Central memory CD8-positive, alpha-beta T cell (primary cell): Measurements from ENCODE around the gene IGF1.
"Not testable (repeated sequence)": the region's sequence is repeated elsewhere in the genome, so short reads cannot be mapped to it uniquely, and the experiment has no call there.

Experiments
- ATAC-seq: fragments of 150-1000 bp; cut with Tn5 transposase; replicated peaks from 2 replicates; pipeline ENCODE4 v1.10.0; 2022; ENCODE audit warnings: mild to moderate bottlenecking, moderate FRiP score, moderate number of reproducible peaks; ENCODE audit not compliant: poor library complexity, severe bottlenecking; ENCODE audit errors: extremely low read depth
- DNase-seq, 2 donors: peaks; one replicate each; pipeline ENCODE4 v3.0.0; 2021; ENCODE audit warnings: low spot score in 2 of 2
- H3K27ac Mint-ChIP-seq: one replicate; pipeline ENCODE4 v1.8.0; 2022; ENCODE audit warnings: low read depth, mild to moderate bottlenecking, moderate library complexity, mixed read lengths
- H3K27me3 Mint-ChIP-seq: one replicate; pipeline ENCODE4 v1.8.0; 2022; ENCODE audit warnings: mixed read lengths
- H3K36me3 Mint-ChIP-seq: one replicate; pipeline ENCODE4 v1.8.0; 2022; ENCODE audit warnings: mild to moderate bottlenecking, moderate library complexity, mixed read lengths; ENCODE audit not compliant: insufficient read depth
- H3K4me1 Mint-ChIP-seq: one replicate; pipeline ENCODE4 v1.8.0; 2022; ENCODE audit warnings: mixed read lengths
- H3K4me3 Mint-ChIP-seq: one replicate; pipeline ENCODE4 v1.8.0; 2022; ENCODE audit warnings: mild to moderate bottlenecking, moderate library complexity, mixed read lengths
- H3K9me3 Mint-ChIP-seq: one replicate; pipeline ENCODE4 v1.8.0; 2022; ENCODE audit warnings: mixed read lengths

IGF1 gene

DNA sequence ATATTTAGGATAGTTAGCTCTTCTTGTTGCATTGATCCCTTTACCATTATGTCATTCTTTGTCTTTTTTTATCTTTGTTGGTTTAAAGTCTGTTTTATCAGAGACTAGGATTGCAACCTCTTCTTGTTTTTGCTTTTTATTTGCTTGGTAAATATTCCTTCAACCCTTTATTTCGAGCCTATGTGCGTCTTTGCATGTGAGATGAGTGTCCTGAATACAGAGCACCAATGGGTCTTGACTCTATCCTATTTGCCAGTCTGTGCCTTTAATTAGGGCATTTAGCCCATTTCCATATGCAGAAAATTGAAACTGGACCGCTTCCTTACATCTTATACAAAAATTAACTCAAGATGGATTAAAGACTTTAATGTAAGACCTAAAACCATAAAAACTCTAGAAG, 32.9 kb downstream of the IGF1 start:
- H3K4me3 Mint-ChIP-seq, H3K27ac Mint-ChIP-seq, ATAC-seq, H3K4me1 Mint-ChIP-seq, H3K9me3 Mint-ChIP-seq, DNase-seq, H3K36me3 Mint-ChIP-seq: not testable (repeated sequence)
- H3K27me3 Mint-ChIP-seq, result peaks cover 25% of the 10 kb centered on the region

DNA sequence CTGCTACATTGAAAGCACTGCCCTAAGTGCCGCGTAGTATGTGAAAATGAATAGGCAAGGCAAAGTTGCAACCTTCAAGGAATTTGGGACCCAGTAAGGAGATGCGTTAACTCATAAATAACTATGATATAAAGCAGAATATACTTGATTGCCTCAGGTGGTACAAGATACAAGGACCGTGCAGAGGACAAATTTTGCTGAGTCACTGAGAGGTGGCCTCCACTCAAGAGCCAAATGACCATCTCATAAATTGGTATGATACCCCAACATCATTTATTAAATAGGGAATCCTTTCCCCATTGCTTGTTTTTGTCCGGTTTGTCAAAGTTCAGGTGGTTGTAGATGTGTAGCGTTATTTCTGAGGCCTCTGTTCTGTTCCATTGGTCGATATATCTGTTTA, 35.7 kb downstream of the IGF1 start:
- Mint-ChIP-seq H3K9me3 (no peaks in the 10 kb centered on the region), H3K36me3 (peaks cover 2% of the 10 kb centered on the region), H3K4me1 (no peaks in the 10 kb centered on the region), H3K4me3 (no peak overlapping the region), H3K27me3 (peaks cover 43% of the 10 kb centered on the region), H3K27ac (no peak overlapping the region)
- DNase-seq, result no peak
- ATAC-seq, result no peak

DNA sequence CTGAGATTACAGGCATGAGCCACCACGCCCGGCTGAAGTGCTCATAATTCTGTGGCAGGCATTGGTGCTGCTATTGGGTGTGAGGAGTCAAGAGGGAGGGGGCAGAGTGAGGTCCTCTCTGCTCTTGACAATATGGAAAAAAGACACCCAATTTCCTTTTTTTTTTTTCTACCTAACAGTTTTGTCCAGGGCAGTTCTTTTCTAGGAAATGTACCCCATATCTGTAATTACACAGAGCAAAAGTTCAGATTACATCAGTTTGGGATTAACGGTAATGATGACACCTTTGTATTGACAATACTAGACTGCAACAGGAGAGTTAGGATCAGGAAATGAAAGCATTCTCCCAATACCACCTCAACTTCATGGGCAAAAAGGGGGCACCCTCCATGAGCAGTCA, 36.3 kb downstream of the IGF1 start:
- Mint-ChIP-seq H3K9me3 (no peaks in the 10 kb centered on the region), H3K4me3 (no peak overlapping the region), H3K36me3 (peaks cover 2% of the 10 kb centered on the region), H3K27ac (no peak overlapping the region), H3K27me3 (peaks cover 49% of the 10 kb centered on the region), H3K4me1 (no peaks in the 10 kb centered on the region)
- no peak for DNase-seq
- no peak for ATAC-seq

DNA sequence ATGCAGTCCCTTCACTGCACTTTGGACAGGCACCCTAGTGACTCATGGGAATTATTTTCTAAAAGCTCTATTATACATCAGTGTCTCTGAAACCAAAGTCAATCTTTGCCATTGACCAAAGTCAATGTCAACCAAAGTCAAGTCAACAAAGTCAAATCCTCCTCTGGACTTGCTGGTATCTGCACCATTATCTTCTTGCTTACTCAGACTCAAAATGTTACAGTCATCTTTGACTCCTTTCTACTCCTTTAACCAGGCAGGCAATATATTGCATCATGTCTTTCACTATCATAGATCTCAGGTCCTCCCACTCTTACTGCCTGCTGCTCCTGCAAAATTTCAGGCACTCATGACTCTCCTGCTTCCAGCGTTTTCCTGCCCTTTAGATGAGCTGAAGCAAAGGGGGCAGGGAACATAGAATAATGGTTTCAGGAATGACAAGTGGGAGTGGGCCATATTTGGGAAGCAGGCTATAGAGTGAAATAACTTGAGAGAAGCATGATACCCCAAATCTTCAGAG, 39.2 kb downstream of the IGF1 start:
- no peaks in the 10 kb centered on the region for H3K9me3 Mint-ChIP-seq
- H3K27ac Mint-ChIP-seq, result no peak overlapping the region
- no peak overlapping the region for H3K4me3 Mint-ChIP-seq
- ATAC-seq (no peak), DNase-seq (no peak)
- H3K27me3 Mint-ChIP-seq, result peaks cover 37% of the 10 kb centered on the region
- H3K4me1 Mint-ChIP-seq, result no peaks in the 10 kb centered on the region
- H3K36me3 Mint-ChIP-seq, result peaks cover 2% of the 10 kb centered on the region

DNA sequence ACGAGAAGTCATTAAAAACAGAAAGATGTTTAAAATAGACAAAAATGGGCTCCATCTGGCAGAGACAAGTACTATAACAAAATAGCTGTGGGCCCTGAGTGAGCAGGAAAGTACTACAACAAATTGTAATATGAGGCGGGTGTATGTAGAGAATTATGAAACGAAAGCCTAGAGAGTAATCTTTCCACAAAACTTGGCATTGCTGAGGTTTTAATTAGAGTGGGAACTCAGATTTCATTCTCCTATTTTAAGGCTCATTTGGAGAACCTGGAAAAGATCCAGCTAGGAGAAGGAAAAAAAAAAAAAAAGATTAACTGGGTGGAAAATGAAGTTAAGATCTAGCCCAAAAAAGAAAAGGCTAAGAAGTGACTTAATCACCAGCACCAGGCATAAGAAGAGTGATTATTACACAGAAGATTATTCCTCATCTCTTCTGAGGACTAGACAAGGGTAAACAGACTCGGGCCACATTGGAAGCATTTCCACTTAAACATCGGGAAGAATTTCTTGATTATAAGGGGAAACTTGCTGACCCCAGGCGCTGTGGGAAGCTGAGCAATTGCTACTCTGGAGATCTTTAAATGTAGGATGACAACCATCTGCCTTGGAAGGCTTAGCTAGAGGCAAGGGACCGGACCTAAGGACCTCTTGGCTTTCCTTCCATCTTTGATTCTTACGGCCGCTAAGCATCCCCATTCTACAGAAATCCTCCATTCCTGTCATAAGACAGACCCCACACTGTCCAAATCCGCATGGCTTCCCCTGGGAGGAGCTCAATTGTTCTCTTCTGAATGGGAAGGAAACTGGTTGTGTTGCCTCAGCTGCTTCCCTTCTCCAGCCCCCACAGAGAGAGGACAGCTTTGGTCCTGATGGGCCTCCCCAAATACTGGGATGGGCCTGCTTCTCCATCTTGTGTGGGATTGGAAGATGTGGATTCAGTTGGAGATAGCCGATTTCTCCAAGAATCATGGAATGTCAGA, 40.6 kb downstream of the IGF1 start:
- H3K9me3 Mint-ChIP-seq, result no peaks in the 10 kb centered on the region
- H3K36me3 Mint-ChIP-seq, result peaks cover 2% of the 10 kb centered on the region
- H3K4me3 Mint-ChIP-seq, result no peak overlapping the region
- H3K27ac Mint-ChIP-seq, result no peak overlapping the region
- peaks cover 29% of the 10 kb centered on the region for H3K27me3 Mint-ChIP-seq
- DNase-seq, result no peak
- no peak for ATAC-seq
- no peaks in the 10 kb centered on the region for H3K4me1 Mint-ChIP-seq

DNA sequence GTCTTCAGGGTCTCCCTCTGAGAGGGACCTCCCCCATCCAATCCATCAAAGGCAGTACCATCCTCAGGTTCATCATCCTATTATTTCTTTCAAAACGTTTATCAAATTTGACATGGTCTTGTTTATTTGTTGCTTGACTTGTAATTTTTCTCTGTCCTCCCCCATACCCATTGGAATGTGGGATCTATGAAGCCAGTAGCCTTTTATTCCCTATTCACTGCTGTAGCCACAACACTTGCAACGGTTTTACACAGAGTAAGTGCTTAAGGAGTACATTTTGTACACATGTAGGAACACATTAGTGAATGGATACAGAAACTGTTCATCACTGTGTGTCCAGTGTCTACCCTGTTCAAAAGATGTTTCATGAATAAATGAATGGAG, 41.5 kb downstream of the IGF1 start:
- no peak for DNase-seq
- peaks cover 2% of the 10 kb centered on the region for H3K36me3 Mint-ChIP-seq
- H3K27ac Mint-ChIP-seq, result no peak overlapping the region
- H3K4me1 Mint-ChIP-seq, result no peaks in the 10 kb centered on the region
- no peak overlapping the region for H3K4me3 Mint-ChIP-seq
- ATAC-seq, result no peak
- peaks cover 29% of the 10 kb centered on the region for H3K27me3 Mint-ChIP-seq
- no peaks in the 10 kb centered on the region for H3K9me3 Mint-ChIP-seq

DNA sequence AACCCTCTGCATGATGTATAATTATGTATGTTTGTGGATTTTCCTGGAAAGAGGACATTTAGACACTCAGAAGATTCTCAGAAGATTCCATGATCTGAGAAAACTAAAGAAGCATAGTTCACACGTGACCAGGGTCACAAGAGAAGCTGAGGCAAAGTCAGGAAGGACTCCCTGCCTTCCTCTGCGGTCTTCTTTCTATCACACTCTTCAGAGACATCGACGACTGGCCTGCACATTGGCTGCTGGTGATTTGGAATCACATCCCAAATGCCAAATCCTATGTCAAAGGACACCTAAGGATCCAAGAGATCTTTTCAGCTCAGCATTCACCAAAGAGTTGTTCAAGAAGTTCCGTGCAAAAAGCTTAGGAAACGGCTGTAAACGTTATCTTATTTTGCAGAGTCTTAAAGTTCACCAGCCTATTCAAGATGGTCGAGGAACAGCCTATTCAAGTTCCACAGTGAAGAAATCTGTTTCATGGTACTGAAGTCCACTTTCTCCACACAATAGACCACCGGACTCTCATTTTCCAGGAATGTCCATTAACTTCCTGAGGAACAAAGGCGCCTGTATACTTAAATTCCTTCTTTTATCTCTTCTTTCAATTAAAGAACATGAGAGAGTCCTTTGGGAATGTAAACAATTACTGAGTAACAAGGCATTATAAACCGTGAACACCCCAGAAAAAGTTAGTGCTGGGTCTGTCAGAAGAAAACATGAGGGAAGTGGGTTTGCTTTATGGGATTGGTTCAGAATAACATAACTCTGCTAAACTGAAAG, 42.1 kb downstream of the IGF1 start:
- Mint-ChIP-seq H3K27me3 (peaks cover 29% of the 10 kb centered on the region), H3K9me3 (no peaks in the 10 kb centered on the region), H3K4me3 (no peak overlapping the region), H3K4me1 (no peaks in the 10 kb centered on the region), H3K27ac (no peak overlapping the region), H3K36me3 (peaks cover 2% of the 10 kb centered on the region)
- ATAC-seq (no peak), DNase-seq (no peak)

DNA sequence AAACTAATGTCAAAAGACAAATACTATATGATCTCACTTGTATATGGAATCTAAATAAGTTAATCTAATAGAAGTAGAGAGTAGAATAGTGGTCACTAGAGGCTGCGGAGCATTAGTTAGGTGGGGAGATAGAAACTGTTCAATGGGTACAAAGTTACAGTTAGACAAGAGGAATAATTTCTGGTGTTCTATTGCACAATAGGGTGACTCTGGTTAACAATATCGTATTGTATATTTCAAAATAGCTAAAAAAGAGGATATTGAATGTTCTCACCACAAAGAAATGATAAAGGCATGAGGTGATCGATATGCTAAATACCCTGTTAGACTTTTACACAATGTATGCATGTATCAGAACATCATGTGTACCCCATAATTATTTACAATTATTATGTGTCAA, 42.9 kb downstream of the IGF1 start:
- H3K36me3 Mint-ChIP-seq, result peaks cover 2% of the 10 kb centered on the region
- H3K4me3 Mint-ChIP-seq, result no peak overlapping the region
- ATAC-seq (no peak), DNase-seq (no peak)
- no peaks in the 10 kb centered on the region for H3K9me3 Mint-ChIP-seq
- no peaks in the 10 kb centered on the region for H3K4me1 Mint-ChIP-seq
- H3K27ac Mint-ChIP-seq, result no peak overlapping the region
- H3K27me3 Mint-ChIP-seq, result peaks cover 29% of the 10 kb centered on the region

DNA sequence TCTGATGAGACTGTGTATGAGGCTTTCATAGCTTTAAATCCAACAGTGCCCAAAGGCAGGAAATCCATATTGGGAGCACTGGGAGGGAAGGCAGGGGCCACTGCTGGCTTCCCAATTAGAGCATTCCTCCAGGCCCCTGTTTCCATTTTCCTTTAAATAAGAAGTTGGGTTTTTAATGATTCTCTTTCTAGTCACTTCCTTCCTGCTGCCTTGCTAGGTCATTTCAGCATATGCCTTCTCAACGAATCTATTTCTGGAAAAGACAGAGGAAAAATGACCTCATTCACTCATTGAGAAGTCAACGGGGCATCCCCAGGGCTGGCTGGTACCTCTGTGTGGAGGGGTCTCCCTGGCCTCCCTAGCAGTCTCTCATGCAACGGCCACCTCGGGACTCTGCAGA, 43.5 kb downstream of the IGF1 start:
- ATAC-seq (no peak), DNase-seq (no peak)
- peaks cover 2% of the 10 kb centered on the region for H3K36me3 Mint-ChIP-seq
- H3K4me3 Mint-ChIP-seq, result no peak overlapping the region
- no peaks in the 10 kb centered on the region for H3K9me3 Mint-ChIP-seq
- H3K4me1 Mint-ChIP-seq, result no peaks in the 10 kb centered on the region
- H3K27ac Mint-ChIP-seq, result no peak overlapping the region
- H3K27me3 Mint-ChIP-seq, result peaks cover 25% of the 10 kb centered on the region

DNA sequence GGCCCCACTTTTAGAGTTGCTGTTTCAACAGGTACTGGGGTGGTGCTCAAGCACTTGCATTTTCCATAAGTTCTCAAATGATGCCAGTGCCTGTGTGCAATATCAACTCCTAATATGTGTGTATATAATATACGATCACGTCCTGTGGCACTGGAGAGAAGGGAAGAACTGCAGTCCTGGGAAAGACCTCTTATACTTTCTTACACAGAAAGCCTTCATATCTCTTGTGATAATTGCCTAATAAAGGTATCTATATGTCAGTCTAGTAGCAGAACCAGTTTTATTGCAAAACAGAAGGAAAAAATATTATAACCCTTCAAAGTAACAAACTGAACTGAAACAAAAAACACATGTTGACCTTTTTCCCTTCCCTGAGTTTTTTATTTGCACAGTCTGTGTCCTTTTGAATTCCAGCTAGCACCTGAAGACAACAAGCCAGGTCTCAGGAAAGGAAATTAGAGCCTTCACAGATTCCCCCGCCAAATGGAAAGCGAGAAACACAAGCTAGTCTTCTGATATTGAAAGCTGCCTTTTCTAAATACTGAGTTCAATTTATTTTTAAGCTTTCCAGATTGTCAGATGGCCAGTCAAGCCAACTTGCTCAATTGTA, 44.4 kb downstream of the IGF1 start:
- no peaks in the 10 kb centered on the region for H3K36me3 Mint-ChIP-seq
- no peaks in the 10 kb centered on the region for H3K9me3 Mint-ChIP-seq
- no peak overlapping the region for H3K27ac Mint-ChIP-seq
- H3K27me3 Mint-ChIP-seq, result peaks cover 22% of the 10 kb centered on the region
- no peak overlapping the region for H3K4me3 Mint-ChIP-seq
- no peaks in the 10 kb centered on the region for H3K4me1 Mint-ChIP-seq
- no peak for ATAC-seq
- no peak for DNase-seq

DNA sequence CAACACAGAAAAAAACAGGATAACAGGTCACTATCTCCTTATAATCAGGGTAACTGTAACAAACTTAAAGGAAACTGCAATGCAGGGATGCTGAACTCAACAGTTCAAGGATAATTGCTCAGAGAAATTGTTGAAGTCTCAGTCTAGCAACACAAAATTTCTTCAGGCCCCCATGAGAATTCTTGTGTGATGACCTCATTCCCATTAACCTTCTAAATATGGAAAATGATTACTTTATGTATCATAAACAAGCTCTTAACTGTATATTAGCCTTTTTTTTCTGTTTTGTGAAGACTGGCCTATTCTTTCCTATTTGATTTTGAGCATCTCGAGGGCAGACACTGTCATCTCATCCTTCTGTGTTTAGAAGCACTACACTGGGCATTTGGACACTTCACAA, 47.1 kb downstream of the IGF1 start:
- no peak for ATAC-seq

DNA sequence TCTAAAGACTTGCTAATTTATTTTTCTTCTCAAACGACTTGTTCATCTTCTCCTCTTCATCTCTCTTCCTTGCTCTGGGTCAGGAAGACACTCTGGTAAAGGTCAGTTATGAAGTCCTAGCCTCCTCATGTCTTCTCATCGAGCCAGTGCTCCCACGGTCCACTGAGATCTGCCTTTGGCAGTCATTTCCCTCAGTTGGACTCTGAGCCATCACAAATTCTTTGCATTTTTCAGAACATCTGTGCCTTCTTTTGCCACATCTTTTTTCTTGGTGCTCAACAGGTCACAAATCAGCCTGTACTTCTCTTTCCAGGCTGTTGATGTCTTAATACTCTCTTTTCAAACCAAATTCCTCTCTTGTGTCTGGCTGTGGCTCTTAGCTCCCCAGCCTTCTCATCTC, 49.7 kb downstream of the IGF1 start:
- H3K9me3 Mint-ChIP-seq, result no peaks in the 10 kb centered on the region
- no peak overlapping the region for H3K4me3 Mint-ChIP-seq
- no peak overlapping the region for H3K27ac Mint-ChIP-seq
- DNase-seq (no peak), ATAC-seq (no peak)
- peaks cover 9% of the 10 kb centered on the region for H3K27me3 Mint-ChIP-seq
- no peaks in the 10 kb centered on the region for H3K36me3 Mint-ChIP-seq
- H3K4me1 Mint-ChIP-seq, result no peaks in the 10 kb centered on the region

More for the DNA sequence above, 47.1 kb downstream of the IGF1 start:
- no peak for DNase-seq
- no peaks in the 10 kb centered on the region for H3K9me3 Mint-ChIP-seq
- peaks cover 9% of the 10 kb centered on the region for H3K27me3 Mint-ChIP-seq
- no peaks in the 10 kb centered on the region for H3K36me3 Mint-ChIP-seq
- no peak overlapping the region for H3K27ac Mint-ChIP-seq
- H3K4me1 Mint-ChIP-seq, result no peaks in the 10 kb centered on the region
- no peak overlapping the region for H3K4me3 Mint-ChIP-seq
